GM21619 (cell line): ENCODE results near the gene EPB41L2.
"Not testable (repeated sequence)": the region's sequence is repeated elsewhere in the genome, so short reads cannot be mapped to it uniquely, and the experiment has no call there.

Experiments used
- ATAC-seq: cut with Tn5 transposase; IDR thresholded peaks from one replicate; pipeline ENCODE4 v1.9.1; 2021; ENCODE audit not compliant: unreplicated experiment

The EPB41L2 gene

DNA sequence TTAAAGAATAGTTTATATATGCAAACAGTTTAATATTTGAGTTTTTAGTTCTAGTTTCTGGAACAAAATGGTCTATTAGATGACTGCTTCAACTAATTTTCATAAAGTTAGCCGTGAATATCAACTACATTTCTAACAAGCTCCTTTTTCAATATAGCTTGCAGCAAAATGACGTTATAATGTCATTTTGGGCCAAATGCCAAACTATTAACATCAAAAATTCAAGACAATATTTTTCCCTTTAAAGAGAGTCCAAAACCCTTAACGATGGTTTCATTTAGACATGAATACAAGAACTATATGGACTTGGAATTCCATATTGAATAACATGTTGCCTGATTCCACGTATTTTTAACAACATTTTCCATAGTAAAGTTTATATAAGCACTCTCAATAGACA lies 144.9 kb downstream of the EPB41L2 start:
- ATAC-seq = no peak

- ATAC-seq = not testable (repeated sequence)
Observed at GRCh38 chr6:130915606-130916005, 147.4 kb downstream of the EPB41L2 start.

DNA sequence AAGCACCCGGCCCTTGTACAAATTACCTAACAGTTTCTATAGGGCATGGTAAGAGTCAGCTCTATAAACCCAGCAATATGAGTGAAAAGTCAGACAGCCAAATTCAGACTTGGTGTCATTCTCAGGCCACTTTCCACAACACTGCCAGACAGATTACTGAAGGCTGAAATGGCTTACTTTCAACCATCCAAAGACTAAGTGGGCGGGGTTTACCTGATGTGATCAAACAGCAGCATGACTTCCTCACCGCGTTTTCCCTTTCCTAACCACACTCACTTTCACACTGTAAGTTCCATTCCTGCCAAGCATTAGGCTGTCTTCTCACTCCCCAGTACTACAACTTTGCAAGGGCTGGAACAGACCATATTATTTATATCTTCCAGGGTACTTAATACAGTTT lies 149.9 kb downstream of the EPB41L2 start:
- no peak for ATAC-seq

- no peak for ATAC-seq
Observed at GRCh38 chr6:130912434-130912833, 150.6 kb downstream of the EPB41L2 start.

GRCh38 chr6:130908958-130909357 lies 154.1 kb downstream of the EPB41L2 start:
- no peak for ATAC-seq

- peak; percentile 73 for ATAC-seq
Observed at GRCh38 chr6:130908188-130908587, 154.9 kb downstream of the EPB41L2 start.

DNA sequence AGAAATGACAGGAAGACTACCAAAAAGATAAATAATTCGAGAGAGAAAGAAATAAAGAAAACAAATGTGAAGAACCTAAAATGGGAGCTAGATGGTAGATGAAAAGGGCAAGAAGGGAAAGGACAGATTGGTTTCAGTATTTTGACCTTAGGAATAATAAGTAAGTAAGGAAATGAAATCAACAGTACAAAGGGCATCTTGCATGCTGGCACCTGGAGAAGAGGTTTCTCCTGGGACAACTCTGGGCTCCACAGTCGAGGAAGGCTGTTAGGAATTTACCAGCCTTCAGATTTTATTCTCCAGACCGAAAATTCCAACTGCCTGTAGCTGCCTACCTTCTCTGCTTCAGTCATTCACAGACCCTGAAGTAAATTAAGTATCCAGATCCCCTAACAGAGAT lies 155.4 kb downstream of the EPB41L2 start:
- no peak for ATAC-seq

- no peak for ATAC-seq
Observed at GRCh38 chr6:130906736-130907381, 156.2 kb downstream of the EPB41L2 start.

DNA sequence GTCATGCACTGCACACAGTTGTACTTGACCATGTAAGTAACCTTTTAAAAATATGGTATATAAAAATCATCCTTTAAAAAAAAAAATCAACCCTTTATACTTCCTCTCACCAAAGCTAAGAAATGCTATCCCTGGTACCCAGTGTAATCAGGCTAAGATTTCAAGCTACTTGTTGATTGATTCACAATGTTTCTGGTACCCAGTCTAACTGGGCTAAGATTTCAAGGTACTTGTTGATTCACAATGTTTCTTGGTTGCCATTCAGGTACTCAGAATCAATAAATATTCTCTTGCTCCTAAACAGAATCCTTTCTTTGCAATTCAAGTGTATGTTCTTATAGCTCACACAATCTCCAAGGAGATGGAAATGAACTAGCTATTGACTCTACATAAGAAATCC lies 159.4 kb downstream of the EPB41L2 start:
- no peak for ATAC-seq

GRCh38 chr6:130903007-130903406 lies 160.0 kb downstream of the EPB41L2 start:
- ATAC-seq = no peak

- no peak for ATAC-seq
Observed at GRCh38 chr6:130900913-130901312, 162.1 kb downstream of the EPB41L2 start.

DNA sequence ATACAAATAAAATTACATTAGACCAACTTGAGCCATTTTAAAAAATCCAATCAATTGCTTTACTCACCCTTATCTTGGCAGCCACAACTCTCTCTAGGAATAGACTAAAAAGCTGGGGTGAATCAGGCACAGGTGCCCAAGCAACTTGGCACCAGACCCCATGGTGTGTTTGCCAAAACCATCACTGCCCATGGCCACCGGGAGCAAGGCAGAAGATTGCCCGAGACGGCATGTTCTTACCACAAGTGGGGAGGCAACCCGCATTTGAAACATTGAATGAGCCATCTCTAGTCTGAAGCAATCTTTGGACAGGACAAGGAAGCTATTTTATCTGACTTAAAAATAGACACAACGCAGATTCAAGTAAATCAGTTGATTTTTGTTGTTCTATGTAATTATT lies 166.8 kb downstream of the EPB41L2 start:
- ATAC-seq = no peak

DNA sequence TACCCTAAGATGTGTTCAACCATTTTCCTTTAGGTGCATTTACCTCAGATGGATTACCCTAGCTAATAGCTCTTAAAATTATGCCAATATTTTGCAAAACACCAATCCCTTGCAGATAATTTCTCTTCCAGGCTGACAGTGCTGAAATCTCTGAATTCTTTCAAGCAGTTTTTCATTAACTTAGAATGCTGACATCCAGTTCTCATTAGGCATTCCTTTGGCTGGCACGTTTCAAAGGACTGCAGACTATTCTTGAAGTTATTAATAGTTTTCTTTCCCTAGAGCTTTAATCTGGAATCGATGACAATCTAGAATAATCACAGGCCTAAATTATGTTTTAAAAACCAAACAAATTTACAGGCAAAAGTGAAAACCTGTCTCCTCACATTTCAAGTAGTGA lies 167.5 kb downstream of the EPB41L2 start:
- ATAC-seq = no peak

- no peak for ATAC-seq
Observed at GRCh38 chr6:130893766-130894165, 169.3 kb downstream of the EPB41L2 start.

- no peak for ATAC-seq
Observed at GRCh38 chr6:130893277-130893676, 169.8 kb downstream of the EPB41L2 start.

GRCh38 chr6:130890521-130890971 lies 172.5 kb downstream of the EPB41L2 start:
- no peak for ATAC-seq

DNA sequence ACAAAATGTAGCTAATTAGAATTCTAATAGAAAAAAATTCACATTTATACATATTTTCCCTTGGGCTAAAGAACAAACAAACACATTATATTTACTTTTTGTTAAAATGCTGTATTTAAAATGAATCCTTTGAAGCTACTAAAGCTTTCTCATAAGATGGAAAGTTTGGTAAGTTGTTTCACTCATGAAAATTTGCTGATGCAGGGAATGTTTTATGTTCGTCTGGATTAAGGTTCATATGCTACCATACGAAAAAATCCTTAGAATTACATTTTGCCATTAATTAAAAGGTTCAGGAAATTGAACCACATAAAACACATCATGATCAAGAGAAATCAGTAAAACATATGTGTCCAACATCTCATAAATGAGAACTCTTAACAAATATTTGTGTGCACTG lies 173.6 kb downstream of the EPB41L2 start:
- ATAC-seq = no peak

GRCh38 chr6:130888246-130888645 lies 174.8 kb downstream of the EPB41L2 start:
- ATAC-seq = no peak

DNA sequence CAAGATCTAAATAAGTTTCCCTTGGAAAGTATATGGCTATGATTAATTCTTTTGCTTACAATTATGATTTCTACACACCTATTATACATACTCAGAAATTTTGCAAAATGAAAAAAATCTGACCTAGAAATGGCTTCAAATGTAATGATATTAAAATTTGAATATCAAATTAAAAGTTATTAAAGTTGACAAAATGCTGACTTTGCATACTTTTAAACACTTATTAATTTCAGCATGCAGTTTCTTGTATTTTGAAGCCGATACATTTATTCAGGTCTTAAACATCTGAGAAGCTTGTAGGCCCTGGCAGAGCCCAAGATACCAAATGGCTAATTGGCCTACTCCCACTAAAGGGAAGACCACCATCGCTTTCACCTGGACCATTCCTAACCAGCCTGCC lies 176.1 kb downstream of the EPB41L2 start:
- ATAC-seq = no peak

DNA sequence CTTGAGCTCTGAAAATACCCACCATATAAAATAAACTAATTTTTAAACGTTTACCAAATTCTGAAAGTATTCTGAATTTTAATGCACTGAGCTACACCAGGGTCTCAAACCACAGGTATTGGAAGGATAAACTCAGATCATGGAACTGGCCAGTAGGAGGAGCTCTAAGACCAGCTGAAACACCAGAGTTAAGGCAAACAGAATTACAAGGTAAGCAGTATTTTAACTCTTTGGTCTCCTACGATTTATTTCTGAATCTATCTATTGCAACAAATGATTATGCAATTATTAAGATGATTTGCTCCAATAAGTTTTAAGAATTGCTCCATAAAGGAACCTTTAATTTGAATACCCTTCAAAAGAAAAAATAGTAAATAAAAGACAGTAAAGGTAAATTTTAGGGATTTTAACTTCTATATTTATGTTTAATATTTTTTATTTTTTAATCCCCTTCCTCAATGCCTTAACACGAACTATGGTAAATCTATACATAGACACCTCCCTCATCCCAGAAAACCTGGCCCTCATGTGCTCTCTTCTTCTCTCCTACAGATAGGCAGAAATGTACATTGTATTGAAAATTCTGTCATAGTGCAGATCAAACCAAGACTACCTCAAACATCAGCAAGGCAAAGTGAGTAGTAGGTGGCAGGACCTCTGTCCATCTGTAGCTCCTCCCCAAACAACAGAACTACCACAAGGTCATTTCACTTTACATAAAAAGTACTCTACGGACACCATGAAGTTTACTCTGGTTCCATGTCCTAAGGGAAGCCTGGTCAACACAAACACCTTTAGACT lies 177.5 kb downstream of the EPB41L2 start:
- peak; percentile 90 for ATAC-seq

DNA sequence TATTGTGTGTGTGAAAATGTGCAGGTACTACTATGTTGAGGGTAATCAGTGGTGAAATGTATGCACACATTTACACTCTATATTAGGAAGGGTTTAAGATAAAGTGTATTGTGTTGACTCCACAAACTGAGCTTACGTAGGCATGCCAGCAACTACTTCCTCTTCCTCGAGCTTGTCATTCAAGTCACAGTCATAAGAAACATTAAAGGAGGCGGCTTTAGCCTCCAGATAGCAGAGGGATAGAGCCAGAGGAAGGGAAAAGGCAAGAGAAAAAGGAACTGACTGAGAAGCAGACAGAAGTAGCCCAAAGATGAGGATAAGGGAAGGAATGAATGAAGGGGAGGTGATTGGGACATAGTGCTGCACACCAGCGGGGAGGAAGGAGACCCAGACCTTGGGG lies 180.7 kb downstream of the EPB41L2 start:
- ATAC-seq = no peak

- ATAC-seq = no peak
Observed at GRCh38 chr6:130879826-130880225, 183.2 kb downstream of the EPB41L2 start.

- no peak for ATAC-seq
Observed at GRCh38 chr6:130873746-130874145, 189.3 kb downstream of the EPB41L2 start.
